Thymus (tissue), 11 donors: ENCODE data around the gene ADCY10. TPM values are rescaled to one million over a fixed set of nuclear protein-coding genes. Genes with fewer than 3 reads are reported as not detected.
A peak's percentile ranks its signal among the peaks of the same experiment; 100 is the strongest.

Experiments used
- DNase-seq, 9 donors: peaks; one replicate each; pipeline ENCODE4 v3.0.0-alpha.2; 2013; ENCODE audit warnings: low spot score in 9 of 9, low read depth in 6 of 9, missing footprints in 1 of 9
- H3K27ac ChIP-seq, 2 donors: one replicate each; pipeline ENCODE4 v1.5.1; 2013; ENCODE audit warnings: control low read depth in 1 of 2, low read depth in 1 of 2, low read length in 1 of 2, mild to moderate bottlenecking in 1 of 2, moderate library complexity in 1 of 2
- H3K27me3 ChIP-seq, 2 donors: one replicate each; pipeline ENCODE4 v1.5.1; 2013; ENCODE audit warnings: low read length in 1 of 2; ENCODE audit not compliant: control insufficient read depth in 2 of 2, insufficient read depth in 1 of 2
- H3K36me3 ChIP-seq, 2 donors: one replicate each; pipeline ENCODE4 v1.5.1; 2013; ENCODE audit warnings: low read length in 1 of 2, mild to moderate bottlenecking in 1 of 2, moderate library complexity in 1 of 2; ENCODE audit not compliant: control insufficient read depth in 2 of 2, insufficient read depth in 2 of 2
- H3K4me1 ChIP-seq, 2 donors: one replicate each; pipeline ENCODE4 v1.5.1; 2013; ENCODE audit warnings: low read length in 2 of 2; ENCODE audit not compliant: control insufficient read depth in 2 of 2, insufficient read depth in 2 of 2
- H3K4me3 ChIP-seq, 2 donors: one replicate each; pipeline ENCODE4 v1.5.1; 2013; ENCODE audit warnings: low read length in 2 of 2, control low read depth in 1 of 2, mild to moderate bottlenecking in 1 of 2
- H3K9me3 ChIP-seq, 2 donors: one replicate each; pipeline ENCODE4 v1.5.1; 2013; ENCODE audit warnings: low read length in 1 of 2, mild to moderate bottlenecking in 1 of 2; ENCODE audit not compliant: control insufficient read depth in 2 of 2, insufficient read depth in 1 of 2
- WGBS: extraction: QIAGEN DNeasy Blood & Tissue Kit; methylation state at CpG from one replicate; pipeline ENCODE4 v1.1.7; 2013; 5-methylcytosine and 5-hydroxymethylcytosine counted together
- polyA plus RNA-seq: library from polyadenylated mRNA; stranded (reverse); fragments of 200-250 nt; gene quantifications from one replicate; pipeline ENCODE4 v1.2.3, GENCODE V29; 2013
- total RNA-seq: library from RNA; stranded (reverse); fragments of 120-200 nt; gene quantifications from one replicate; pipeline ENCODE4 v1.2.4, GENCODE V29; 2013
- donor health status: healthy.

ADCY10 gene
- total and polyA plus RNA-seq, 2 donors, result 0.09 to 0.30 TPM

DNA sequence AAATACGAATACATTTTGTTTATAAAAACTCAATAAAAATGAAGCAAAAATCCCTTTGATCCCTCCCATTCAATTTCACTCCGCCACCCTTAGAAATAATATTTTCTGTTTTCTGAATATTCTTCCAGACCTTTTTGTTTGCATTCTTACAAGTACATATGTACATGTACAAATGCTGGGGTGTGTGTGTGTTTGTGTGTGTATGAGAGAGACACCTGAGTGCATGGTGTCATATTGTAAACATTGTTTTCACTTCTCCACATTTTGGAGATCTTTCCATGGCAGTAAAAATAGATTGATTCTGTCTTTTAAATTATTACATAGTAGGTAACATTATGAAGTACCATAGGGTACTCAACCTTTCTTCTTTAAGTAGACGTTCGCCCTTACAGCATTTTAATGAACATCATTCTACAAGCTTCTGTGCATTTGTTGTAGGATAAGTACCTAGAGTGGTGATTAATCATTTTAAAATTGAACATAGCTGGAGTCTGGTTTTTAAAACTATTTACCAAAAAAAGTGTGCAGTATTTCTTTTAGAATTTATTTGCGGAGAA is 24.2 kb upstream of the ADCY10 start:
- Histone ChIP-seq H3K4me1 (peaks cover 4 to 5% of the 10 kb centered on the region in 2 donors), H3K9me3 (no peaks in the 10 kb centered on the region), H3K4me3 (peak overlapping the region; percentile 36 to 63), H3K36me3 (no peaks in the 10 kb centered on the region), H3K27ac (peak overlapping the region in 1 of 2 donors; percentile 99), H3K27me3 (no peaks in the 10 kb centered on the region)
- 56% methylated on average over 5 of the region's 5 CpGs for WGBS
- DNase-seq, result peak in 2 of 9 donors; percentile 4 to 35

DNA sequence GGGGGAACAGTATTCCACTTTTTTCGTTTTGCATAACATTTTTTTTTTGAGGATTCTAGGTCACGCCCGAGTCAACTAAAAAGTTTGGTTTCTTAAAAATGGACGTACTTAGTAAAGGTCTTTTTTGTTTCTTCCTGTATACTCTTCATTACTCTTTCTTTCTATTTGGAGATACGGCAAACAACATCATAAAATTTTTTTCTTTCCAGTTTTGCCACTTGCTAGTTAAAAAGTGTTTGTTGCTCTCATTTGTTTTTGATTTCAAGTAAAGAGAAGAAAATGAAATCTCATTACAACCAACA is 23.7 kb upstream of the ADCY10 start:
- no peaks in the 10 kb centered on the region for H3K9me3 ChIP-seq
- H3K27ac ChIP-seq, result peak overlapping the region; percentile 97 to 99
- peaks cover 4 to 5% of the 10 kb centered on the region in 2 donors for H3K4me1 ChIP-seq
- H3K27me3 ChIP-seq, result no peaks in the 10 kb centered on the region
- H3K36me3 ChIP-seq, result no peaks in the 10 kb centered on the region
- DNase-seq, result no peak
- WGBS, result 0% methylated on average over 5 of the region's 5 CpGs
- peak overlapping the region; percentile 63 to 93 for H3K4me3 ChIP-seq

DNA sequence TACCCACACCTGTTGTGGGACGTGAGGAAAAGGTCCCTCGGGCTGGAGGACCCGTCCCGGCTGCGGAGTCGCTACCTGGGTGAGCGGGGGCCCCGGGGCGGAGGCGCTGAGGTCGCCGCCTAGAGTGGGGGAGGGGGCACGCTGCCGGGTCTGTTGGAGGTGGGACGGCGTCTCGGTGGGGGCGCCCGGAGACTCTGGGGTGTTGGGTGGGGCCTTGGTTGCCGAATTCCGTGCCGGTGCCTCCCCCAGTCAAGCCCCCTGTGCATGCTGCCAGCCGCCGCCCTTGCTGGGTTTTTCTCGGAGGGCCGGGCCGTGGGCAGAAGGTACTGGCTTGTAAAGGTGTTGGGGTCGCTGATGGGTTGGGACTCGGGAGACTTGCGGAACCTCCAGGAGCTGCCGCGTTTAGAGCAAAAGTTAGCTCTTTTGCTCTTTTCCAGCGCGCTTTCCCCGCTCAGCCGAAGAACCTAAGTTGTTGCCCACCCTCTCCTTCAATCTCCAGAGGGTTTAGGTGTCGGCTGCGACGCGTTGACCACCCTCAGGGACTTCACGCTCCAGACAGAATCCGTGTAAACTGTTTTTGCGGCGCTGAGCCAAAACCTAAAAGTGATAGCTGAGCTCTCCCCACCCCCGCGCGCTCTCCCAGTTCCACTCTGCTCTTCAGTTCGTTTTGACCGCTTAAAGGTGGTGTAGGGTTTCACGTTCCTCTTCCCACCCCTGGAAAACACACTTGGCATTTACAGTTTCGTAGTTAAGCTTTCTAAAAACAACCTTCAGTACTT is 23.2 kb upstream of the ADCY10 start, which contains the start of gene MPC2:
TSS of gene MPC2 (minus strand) at position 143 of the 779 bp plus-strand sequence. CDS start 1,231 bp downstream, outside the sequence.
- H3K9me3 ChIP-seq, result no peaks in the 10 kb centered on the region
- H3K27me3 ChIP-seq, result no peaks in the 10 kb centered on the region
- H3K4me3 ChIP-seq, result peak within 1 kb of the TSS; percentile 63 to 93
- H3K36me3 ChIP-seq, result no peaks in the 10 kb centered on the region
- H3K27ac ChIP-seq, result peak within 1 kb of the TSS; percentile 97 to 99
- H3K4me1 ChIP-seq, result peaks cover 4 to 5% of the 10 kb centered on the region in 2 donors
- WGBS, result under 1% methylated on average over 51 of the region's 51 CpGs
- peak; percentile 40 to 86 (median 68) for DNase-seq

DNA sequence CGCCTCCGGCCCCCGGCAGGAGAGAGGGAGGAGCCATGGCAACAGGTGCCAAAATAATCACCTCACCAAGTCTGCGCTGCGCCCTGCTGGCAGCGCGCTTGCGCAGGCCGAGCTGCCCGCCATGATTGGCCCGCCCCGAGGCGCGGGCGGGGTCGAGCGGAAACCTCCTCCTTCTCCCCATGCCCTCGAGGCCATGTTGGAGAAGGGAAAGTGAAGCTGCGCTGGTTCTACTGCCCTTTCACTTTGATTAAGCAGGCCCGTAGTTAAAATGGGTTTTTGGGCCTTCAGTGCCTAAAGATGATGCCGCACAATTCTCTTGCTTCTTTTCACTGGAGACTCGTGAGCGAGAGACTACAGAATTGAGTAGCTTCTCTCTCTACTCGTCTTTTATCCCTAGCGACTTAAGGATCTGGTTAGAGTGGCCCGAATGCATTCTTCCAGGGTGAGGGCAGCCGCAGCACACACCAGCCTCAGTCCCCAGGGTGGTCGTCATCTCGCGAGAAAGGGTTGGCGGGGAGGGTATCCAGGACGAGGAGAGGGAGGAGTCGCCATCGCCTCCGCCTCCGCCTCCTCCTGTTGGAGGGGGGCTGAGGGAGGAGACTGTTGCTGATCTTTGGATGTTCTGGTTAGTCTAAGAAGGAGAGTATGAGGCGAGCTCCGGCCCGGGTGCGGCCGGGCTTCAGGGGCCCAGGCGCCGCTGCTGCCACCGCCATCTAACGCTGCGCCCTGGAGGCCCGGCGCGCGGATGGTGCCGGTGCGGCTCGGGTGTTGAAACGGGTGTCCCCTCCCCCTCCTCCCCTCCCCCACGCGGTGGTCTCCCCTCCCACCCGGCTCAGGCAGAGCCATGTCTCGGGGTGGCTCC is 22.4 kb upstream of the ADCY10 start, which contains the start of gene DCAF6:
TSS of gene DCAF6 (plus strand) at position 616 of the 862 bp plus-strand sequence. CDS start at position 845, 229 bp downstream.
- H3K9me3 ChIP-seq, result no peaks in the 10 kb centered on the region
- H3K27me3 ChIP-seq, result no peaks in the 10 kb centered on the region
- H3K27ac ChIP-seq, result peak within 1 kb of the TSS; percentile 97 to 99
- peak; percentile 98 to 100 (median 99) for DNase-seq
- H3K4me1 ChIP-seq, result peaks cover 4 to 5% of the 10 kb centered on the region in 2 donors
- WGBS, result under 1% methylated on average over 58 of the region's 58 CpGs
- H3K36me3 ChIP-seq, result no peaks in the 10 kb centered on the region
- H3K4me3 ChIP-seq, result peak within 1 kb of the TSS; percentile 63 to 93

DNA sequence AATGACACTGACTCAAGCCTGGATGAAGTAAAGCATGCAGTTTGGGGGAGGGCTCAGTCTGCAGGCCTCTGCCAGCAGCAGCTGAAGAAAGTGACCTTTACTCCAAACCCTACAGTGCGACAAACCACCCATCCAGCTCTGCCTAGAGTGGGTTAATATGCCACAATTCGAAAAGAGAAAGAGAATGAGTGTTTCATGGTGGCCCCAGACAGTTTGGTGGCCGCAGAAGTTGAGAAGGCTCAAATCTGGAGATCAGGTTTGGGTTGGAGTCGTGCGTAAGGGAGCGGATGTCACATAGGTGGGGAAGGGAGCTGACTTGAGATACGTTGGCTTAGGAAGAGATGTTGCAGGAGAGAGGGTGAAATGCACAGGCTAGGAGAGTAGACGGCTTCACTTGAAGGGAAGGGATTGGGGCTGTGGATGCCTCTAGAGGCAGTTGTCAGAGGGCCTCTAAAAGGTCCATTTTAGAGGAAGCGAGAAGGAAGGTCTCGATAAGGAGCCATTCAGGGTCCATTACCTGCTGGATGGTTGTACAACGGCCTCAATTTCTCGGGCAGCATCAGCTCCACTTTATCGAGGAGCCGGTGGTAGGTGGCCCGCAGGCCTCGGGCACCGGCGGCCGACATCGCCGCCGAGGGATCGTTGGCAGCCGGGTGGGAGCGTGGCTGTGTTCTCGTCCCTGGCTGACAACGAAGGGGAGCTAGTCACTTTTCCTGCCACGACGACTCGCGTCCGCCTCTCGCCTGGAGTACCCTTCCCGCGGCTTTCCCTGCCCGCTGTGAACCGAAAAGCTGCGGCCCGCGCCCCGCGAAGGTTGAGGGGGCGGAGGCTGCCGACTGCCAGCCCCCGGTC is 21.5 kb upstream of the ADCY10 start:
- Histone ChIP-seq H3K27me3 (no peaks in the 10 kb centered on the region), H3K27ac (peak overlapping the region; percentile 93 to 94), H3K36me3 (no peaks in the 10 kb centered on the region), H3K9me3 (no peaks in the 10 kb centered on the region), H3K4me3 (peak overlapping the region; percentile 63 to 93), H3K4me1 (peaks cover 4 to 5% of the 10 kb centered on the region in 2 donors)
- WGBS, result under 1% methylated on average over 45 of the region's 45 CpGs
- DNase-seq, result peak in 8 of 9 donors; percentile 42 to 77 (median 52)

DNA sequence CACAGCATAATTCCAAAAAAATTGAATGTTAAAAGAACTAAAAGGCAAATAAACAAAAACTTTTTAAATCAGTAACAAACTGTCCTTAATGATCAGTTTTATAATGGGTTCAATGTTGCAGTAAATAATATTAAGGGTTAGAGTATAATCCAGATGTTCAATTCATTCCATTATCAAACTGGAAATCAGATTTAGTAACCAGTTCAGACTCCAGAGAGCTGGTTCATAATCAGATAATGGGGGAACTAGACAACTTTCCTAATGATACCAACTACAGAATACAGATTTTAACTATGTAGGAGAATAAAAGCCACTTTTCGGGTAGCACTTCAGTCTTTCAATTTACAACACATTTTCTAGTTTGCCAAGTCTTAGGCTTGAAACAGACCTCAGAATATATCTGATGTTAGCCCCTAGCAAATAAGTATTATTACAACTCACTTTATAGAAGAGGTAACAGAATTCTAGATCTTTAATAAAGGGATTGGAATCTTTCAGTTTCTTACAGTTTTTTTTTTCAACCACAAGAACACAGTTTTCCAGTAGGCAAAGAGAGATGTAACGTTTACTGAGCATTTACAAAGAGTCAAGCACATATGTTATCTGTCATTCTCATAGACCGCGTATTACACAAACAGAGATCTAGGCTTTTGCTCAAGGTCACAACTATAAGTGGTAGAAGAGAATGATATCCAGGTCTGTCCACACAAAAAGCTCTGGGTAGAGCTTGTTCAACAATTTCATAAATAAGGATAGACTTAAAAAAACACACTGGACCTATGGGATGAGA is 20.7 kb upstream of the ADCY10 start:
- Histone ChIP-seq H3K4me1 (peaks cover 4 to 5% of the 10 kb centered on the region in 2 donors), H3K36me3 (no peaks in the 10 kb centered on the region), H3K27ac (peak overlapping the region; percentile 93 to 94), H3K9me3 (no peaks in the 10 kb centered on the region), H3K27me3 (no peaks in the 10 kb centered on the region), H3K4me3 (peak overlapping the region; percentile 63 to 93)
- 28% methylated on average over 4 of the region's 4 CpGs for WGBS
- peak in 2 of 9 donors; percentile 4 to 26 for DNase-seq

DNA sequence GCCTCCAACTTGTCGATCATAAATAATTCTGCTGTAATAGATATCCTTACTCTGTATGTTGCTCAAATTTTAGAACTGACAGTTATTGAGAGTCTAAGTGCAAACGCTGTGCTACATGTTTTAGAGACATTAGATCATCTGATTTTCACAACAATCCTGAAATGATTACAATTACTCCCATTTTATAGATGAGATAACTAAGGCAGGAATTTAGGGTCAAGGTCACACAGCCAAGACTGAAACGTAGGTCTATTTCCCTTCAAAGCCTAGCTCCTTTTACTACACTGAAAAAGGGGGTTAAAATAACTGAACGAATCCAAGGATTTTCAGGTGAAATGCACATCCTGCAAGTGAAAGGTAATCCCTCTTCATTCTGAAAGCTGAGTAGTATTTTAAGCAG is 19.9 kb upstream of the ADCY10 start:
- Histone ChIP-seq H3K27me3 (no peaks in the 10 kb centered on the region), H3K4me3 (no peak overlapping the region), H3K36me3 (no peaks in the 10 kb centered on the region), H3K27ac (no peak overlapping the region), H3K9me3 (no peaks in the 10 kb centered on the region), H3K4me1 (peaks cover 4 to 5% of the 10 kb centered on the region in 2 donors)
- DNase-seq, result no peak
- WGBS, result 90% methylated on average over 4 of the region's 4 CpGs

DNA sequence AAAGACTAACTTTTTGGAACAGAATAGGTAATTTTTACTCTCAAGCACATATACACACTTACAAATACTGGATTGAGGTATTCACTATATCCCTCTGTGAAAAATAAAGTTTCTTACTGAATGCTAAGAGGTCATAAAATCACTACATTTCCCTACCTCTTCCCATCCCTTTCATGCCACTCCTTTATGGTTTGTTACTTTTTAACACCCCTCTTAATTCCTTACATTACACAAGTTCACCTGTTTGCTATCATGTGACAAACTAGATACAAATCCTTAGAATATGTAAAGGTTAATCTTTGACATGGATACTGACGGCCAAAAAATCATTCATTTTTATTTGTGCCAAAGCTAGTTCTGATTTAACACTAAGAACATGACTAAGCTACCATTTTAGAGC is 15.8 kb upstream of the ADCY10 start:
- Histone ChIP-seq H3K4me1 (no peaks in the 10 kb centered on the region), H3K27ac (no peak overlapping the region), H3K36me3 (no peaks in the 10 kb centered on the region), H3K9me3 (no peaks in the 10 kb centered on the region), H3K27me3 (no peaks in the 10 kb centered on the region), H3K4me3 (no peak overlapping the region)
- DNase-seq, result no peak
- 97% methylated on average over 1 of the region's 1 CpG for WGBS
